NCI-H460 (cell line): ENCODE data around the gene CCBE1. TPM values are rescaled to one million over a fixed set of nuclear protein-coding genes. Genes with fewer than 3 reads are reported as not detected.
"Not testable (repeated sequence)": the region's sequence is repeated elsewhere in the genome, so short reads cannot be mapped to it uniquely, and the experiment has no call there.

Experiments used
- DNase-seq: peaks from one replicate; pipeline ENCODE4 v3.0.0-alpha.2; 2016; ENCODE audit warnings: low read depth; ENCODE audit errors: extremely low read depth
- total RNA-seq: library from RNA; depleted of rRNA; stranded (reverse); fragments of >200 nt; shearing (Covaris generic); gene quantifications from 2 replicates; pipeline ENCODE4 v1.2.3, GENCODE V29; 2014

The CCBE1 gene
- total RNA-seq, 1 experiment from 2014 or later, result not detected

GRCh38 chr18:59659508-59660170 is 37.6 kb downstream of the CCBE1 start:
- DNase-seq, result no peak

- no peak for DNase-seq
Measured at GRCh38 chr18:59658941-59659340, 38.3 kb downstream of the CCBE1 start.

GRCh38 chr18:59657012-59657411 is 40.2 kb downstream of the CCBE1 start:
- no peak for DNase-seq

GRCh38 chr18:59656373-59656887 is 40.8 kb downstream of the CCBE1 start:
- DNase-seq, result no peak

GRCh38 chr18:59655676-59656075 is 41.5 kb downstream of the CCBE1 start:
- DNase-seq, result no peak

- no peak for DNase-seq
Measured at GRCh38 chr18:59651071-59651470, 46.2 kb downstream of the CCBE1 start.

GRCh38 chr18:59650266-59650820 is 46.9 kb downstream of the CCBE1 start:
- no peak for DNase-seq

GRCh38 chr18:59649591-59649990 is 47.6 kb downstream of the CCBE1 start:
- no peak for DNase-seq

- DNase-seq, result not testable (repeated sequence)
Measured at GRCh38 chr18:59648469-59648868, 48.8 kb downstream of the CCBE1 start.

GRCh38 chr18:59646963-59647307 is 50.3 kb downstream of the CCBE1 start:
- DNase-seq, result no peak

GRCh38 chr18:59646228-59646962 is 50.8 kb downstream of the CCBE1 start:
- no peak for DNase-seq

- no peak for DNase-seq
Measured at GRCh38 chr18:59643740-59644139, 53.5 kb downstream of the CCBE1 start.

- DNase-seq, result no peak
Measured at GRCh38 chr18:59640721-59641120, 56.5 kb downstream of the CCBE1 start.

- no peak for DNase-seq
Measured at GRCh38 chr18:59639821-59640220, 57.4 kb downstream of the CCBE1 start.

- no peak for DNase-seq
Measured at GRCh38 chr18:59639136-59639535, 58.1 kb downstream of the CCBE1 start.

GRCh38 chr18:59633961-59634485 is 63.2 kb downstream of the CCBE1 start:
- no peak for DNase-seq

GRCh38 chr18:59633317-59633716 is 63.9 kb downstream of the CCBE1 start:
- no peak for DNase-seq

GRCh38 chr18:59631583-59632181 is 65.5 kb downstream of the CCBE1 start:
- DNase-seq, result no peak

GRCh38 chr18:59629894-59630293 is 67.3 kb downstream of the CCBE1 start:
- DNase-seq, result no peak

GRCh38 chr18:59628995-59629394 is 68.2 kb downstream of the CCBE1 start:
- no peak for DNase-seq

- no peak for DNase-seq
Measured at GRCh38 chr18:59627414-59627813, 69.8 kb downstream of the CCBE1 start.
